Pancreas (tissue), 10 donors: ENCODE measurements around the gene COPS7B. TPM values are rescaled to one million over a fixed set of nuclear protein-coding genes. Genes with fewer than 3 reads are reported as not detected.

ENCODE experiments used
- ATAC-seq, 4 donors: fragments of 200-7000 bp; cut with Tn5 transposase; one replicate each; pipeline versions ENCODE4 v1.8.0 to v1.9.1; 2020; ENCODE audit warnings: mild to moderate bottlenecking in 4 of 4, moderate library complexity in 4 of 4
- DNase-seq, 6 donors: peaks; one replicate each; pipeline ENCODE4 v3.0.0-alpha.2; 2020
- FAIRE-seq: peaks from 2 replicates; lab custom pipeline; 2012; peaks lifted over from hg19 to GRCh38; lab: Jason Lieb, UNC
- H3K27ac ChIP-seq, 4 donors: fragments of 200-600 bp; sonication (generic); 1 replicate in 3 of 4; 2 replicates in 1 of 4; pipeline versions ENCODE4 v1.5.0 to v1.8.0; 2020
- H3K27me3 ChIP-seq, 4 donors: fragments of 200-600 bp; one replicate each; pipeline ENCODE4 v1.8.0; 2021
- H3K36me3 ChIP-seq, 3 donors: fragments of 200-600 bp; sonication (generic) in 1 of 3; one replicate each; pipeline versions ENCODE4 v1.5.0 to v1.8.0; 2020 to 2021
- H3K4me1 ChIP-seq, 3 donors: fragments of 200-600 bp; one replicate each; pipeline ENCODE4 v1.8.0; 2021
- H3K4me3 ChIP-seq, 4 donors: fragments of 200-600 bp; sonication (generic) in 2 of 4; one replicate each; pipeline versions ENCODE4 v1.5.0 to v1.8.0; 2020 to 2021
- H3K9me3 ChIP-seq, 4 donors: fragments of 200-600 bp; one replicate each; pipeline ENCODE4 v1.8.0; 2021
- CTCF ChIP-seq, 4 donors: fragments of 200-600 bp; sonication (generic) in 3 of 4; IDR thresholded peaks; one replicate each; pipeline versions ENCODE4 v1.5.0 to v1.8.0; 2021; ENCODE audit warnings: antibody characterized with exemption in 4 of 4
- WGBS, 2 donors: extraction: QIAGEN DNeasy Blood & Tissue Kit; methylation state at CpG; one replicate each; pipeline ENCODE4 v1.1.7; 2013; 5-methylcytosine and 5-hydroxymethylcytosine counted together
- intact Hi-C, 3 donors: fragments of 100-400 bp; cut with DNase I; formaldehyde crosslinking; loops; one replicate each; pipeline versions ENCODE4 v1.11.1 to v1.14.2; 2022
- polyA plus RNA-seq, 2 donors: library from polyadenylated mRNA; stranded (reverse); fragments of 200-250 nt; gene quantifications; one replicate each; pipeline ENCODE4 v1.2.3, GENCODE V29; 2013
- total RNA-seq, 6 donors: library from RNA; stranded (reverse); fragmentation: NEBNext Ultra II Directional in 4 of 6; extraction: Animal tissue kit (Norgen Biotek cat#: 25700) in 4 of 6; gene quantifications; one replicate each; pipeline versions ENCODE4 v1.2.1 to v1.2.4, GENCODE V29; 2021 to 2023
- donor health status: healthy with polysubstance abuse.
- donor health status: DM: no; HTN: no; CAD: no; lungs with moderate emphysema.
- donor health status: DM: no; HTN: no; CAD: no.
- donor health status: control.
- donor health status: control.
- donor health status: Bipolar disorder and iron deficiency.
- donor health status: DM: yes; HTN: yes; CAD: no.
- donor health status: DM: no; HTN: no; CAD: no.
- donor health status: DM: no; HTN: no; CAD: no.
- donor health status: DM: yes; HTN: yes; CAD: no.

COPS7B gene
- total and polyA plus RNA-seq, 8 donors = 7.9 to 22.5 (median 11.2) TPM

GRCh38 chr2:231781798-231782726, 4.2 kb upstream of the COPS7B start:
- Histone ChIP-seq H3K4me3 (peak overlapping the region; percentile 51 to 98 (median 78)), H3K36me3 (no peaks in the 10 kb centered on the region), H3K9me3 (no peaks in the 10 kb centered on the region), H3K27ac (peak overlapping the region; percentile 8 to 91 (median 58)), H3K4me1 (peaks cover 0 to 21% (median 21%) of the 10 kb centered on the region in 3 donors), H3K27me3 (no peaks in the 10 kb centered on the region)
- intact Hi-C loops = no loop called here
- WGBS, 2 donors = 1 to 2% methylated on average over 12 of the region's 12 CpGs
- TF ChIP-seq CTCF (IDR thresholded peaks at IDR 0.05) = no peak
- DNase-seq (peak in 2 of 6 donors; percentile 16 to 31), FAIRE-seq (no peak), ATAC-seq (peak in 2 of 4 donors; percentile 20 to 29)

- TF ChIP-seq CTCF (IDR thresholded peaks at IDR 0.05) = no peak
- Histone ChIP-seq H3K27me3 (no peaks in the 10 kb centered on the region), H3K27ac (no peak overlapping the region), H3K36me3 (no peaks in the 10 kb centered on the region), H3K4me3 (no peak overlapping the region), H3K9me3 (no peaks in the 10 kb centered on the region), H3K4me1 (peaks cover 0 to 28% (median 25%) of the 10 kb centered on the region in 3 donors)
- no peak for DNase-seq
- intact Hi-C loops = no loop called here
- no peak for ATAC-seq
- 84 to 86% methylated on average over 2 of the region's 2 CpGs for WGBS, 2 donors
- no peak for FAIRE-seq
These were observed 832 bp upstream of the COPS7B start for GRCh38 chr2:231785413-231785812.

- Histone ChIP-seq H3K4me3 (peak overlapping the region; percentile 81 to 96 (median 88)), H3K27me3 (no peaks in the 10 kb centered on the region), H3K36me3 (no peaks in the 10 kb centered on the region), H3K27ac (peak overlapping the region in 3 of 4 donors; percentile 6 to 53 (median 10)), H3K9me3 (no peaks in the 10 kb centered on the region), H3K4me1 (peaks cover 0 to 28% (median 25%) of the 10 kb centered on the region in 3 donors)
- DNase-seq (no peak), ATAC-seq (no peak), FAIRE-seq (no peak)
- 21 to 23% methylated on average over 6 of the region's 6 CpGs for WGBS, 2 donors
- intact Hi-C loops = no loop called here
- TF ChIP-seq CTCF (IDR thresholded peaks at IDR 0.05) = no peak
These were observed 446 bp upstream of the COPS7B start for GRCh38 chr2:231785822-231786176.

GRCh38 chr2:231786917-231787292, 660 bp downstream of the COPS7B start:
- no peak for TF ChIP-seq CTCF (IDR thresholded peaks at IDR 0.05)
- ATAC-seq (no peak), DNase-seq (no peak), FAIRE-seq (no peak)
- no peaks in the 10 kb centered on the region for H3K27me3 ChIP-seq
- peak overlapping the region; percentile 81 to 96 (median 88) for H3K4me3 ChIP-seq
- intact Hi-C loops = no loop called here
- WGBS, 2 donors = 9 to 12% methylated on average over 11 of the region's 11 CpGs
- peaks cover 0 to 28% (median 25%) of the 10 kb centered on the region in 3 donors for H3K4me1 ChIP-seq
- no peaks in the 10 kb centered on the region for H3K9me3 ChIP-seq
- no peaks in the 10 kb centered on the region for H3K36me3 ChIP-seq
- H3K27ac ChIP-seq = no peak overlapping the region

GRCh38 chr2:231791107-231791506, 4.9 kb downstream of the COPS7B start:
- FAIRE-seq (no peak), DNase-seq (no peak), ATAC-seq (no peak)
- no peak for TF ChIP-seq CTCF (IDR thresholded peaks at IDR 0.05)
- Histone ChIP-seq H3K27ac (no peak overlapping the region), H3K4me1 (peaks cover 7 to 12% (median 10%) of the 10 kb centered on the region in 3 donors), H3K4me3 (no peak overlapping the region), H3K27me3 (no peaks in the 10 kb centered on the region), H3K9me3 (no peaks in the 10 kb centered on the region), H3K36me3 (peaks cover 0 to 17% (median 2%) of the 10 kb centered on the region in 3 donors)
- 52 to 53% methylated on average over 3 of the region's 3 CpGs for WGBS, 2 donors
- intact Hi-C loops = no loop called here
